ENCODE data around the gene NAPEPLD.

Gene NAPEPLD

DNA sequence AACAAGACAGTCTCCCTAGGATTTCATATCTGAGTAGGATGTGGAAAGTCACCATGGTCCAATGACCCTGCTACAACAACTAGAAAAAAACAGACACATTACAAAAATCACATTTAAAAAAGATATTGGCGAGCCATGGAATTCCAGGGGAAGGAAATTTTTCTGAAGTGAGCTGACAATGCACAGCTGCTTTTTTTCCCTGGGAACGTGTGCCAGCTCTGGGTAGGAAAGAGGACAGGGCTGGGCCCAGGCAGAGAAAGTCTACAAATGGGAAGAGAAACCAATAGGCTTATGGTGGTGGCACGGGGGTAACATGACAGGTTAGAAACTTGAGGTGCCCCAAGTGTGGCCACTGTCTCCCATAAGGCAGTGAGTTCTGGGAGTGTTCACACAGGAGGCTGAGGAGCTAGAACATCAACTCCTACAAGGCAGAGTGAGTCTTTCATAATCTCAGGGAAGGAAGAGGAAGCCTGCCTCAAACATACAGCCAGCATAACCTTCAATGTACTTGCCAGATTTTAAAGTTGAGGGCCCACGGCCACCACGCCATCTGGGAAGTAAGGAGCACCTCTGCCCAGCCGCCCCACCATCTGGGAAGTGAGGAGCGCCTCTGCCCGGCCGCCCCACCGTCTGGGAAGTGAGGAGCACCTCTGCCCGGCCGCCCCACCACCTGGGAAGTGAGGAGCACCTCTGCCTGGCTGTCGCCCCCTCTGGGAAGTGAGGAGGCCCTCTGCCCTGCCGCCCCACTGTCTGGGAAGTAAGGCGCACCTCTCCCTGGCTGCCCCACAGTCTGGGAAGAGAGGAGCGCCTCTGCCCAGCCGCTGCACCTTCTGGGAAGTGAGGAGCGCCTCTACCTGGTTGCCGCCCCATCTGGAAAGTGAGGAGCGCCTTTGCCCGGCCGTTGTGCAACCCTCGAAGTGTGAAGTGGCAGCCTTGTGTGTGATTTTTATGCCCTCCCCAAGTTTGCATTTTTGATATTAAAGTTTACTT, 80.2 kb downstream of the NAPEPLD start:
- TF ChIP-seq, protein P1, sequence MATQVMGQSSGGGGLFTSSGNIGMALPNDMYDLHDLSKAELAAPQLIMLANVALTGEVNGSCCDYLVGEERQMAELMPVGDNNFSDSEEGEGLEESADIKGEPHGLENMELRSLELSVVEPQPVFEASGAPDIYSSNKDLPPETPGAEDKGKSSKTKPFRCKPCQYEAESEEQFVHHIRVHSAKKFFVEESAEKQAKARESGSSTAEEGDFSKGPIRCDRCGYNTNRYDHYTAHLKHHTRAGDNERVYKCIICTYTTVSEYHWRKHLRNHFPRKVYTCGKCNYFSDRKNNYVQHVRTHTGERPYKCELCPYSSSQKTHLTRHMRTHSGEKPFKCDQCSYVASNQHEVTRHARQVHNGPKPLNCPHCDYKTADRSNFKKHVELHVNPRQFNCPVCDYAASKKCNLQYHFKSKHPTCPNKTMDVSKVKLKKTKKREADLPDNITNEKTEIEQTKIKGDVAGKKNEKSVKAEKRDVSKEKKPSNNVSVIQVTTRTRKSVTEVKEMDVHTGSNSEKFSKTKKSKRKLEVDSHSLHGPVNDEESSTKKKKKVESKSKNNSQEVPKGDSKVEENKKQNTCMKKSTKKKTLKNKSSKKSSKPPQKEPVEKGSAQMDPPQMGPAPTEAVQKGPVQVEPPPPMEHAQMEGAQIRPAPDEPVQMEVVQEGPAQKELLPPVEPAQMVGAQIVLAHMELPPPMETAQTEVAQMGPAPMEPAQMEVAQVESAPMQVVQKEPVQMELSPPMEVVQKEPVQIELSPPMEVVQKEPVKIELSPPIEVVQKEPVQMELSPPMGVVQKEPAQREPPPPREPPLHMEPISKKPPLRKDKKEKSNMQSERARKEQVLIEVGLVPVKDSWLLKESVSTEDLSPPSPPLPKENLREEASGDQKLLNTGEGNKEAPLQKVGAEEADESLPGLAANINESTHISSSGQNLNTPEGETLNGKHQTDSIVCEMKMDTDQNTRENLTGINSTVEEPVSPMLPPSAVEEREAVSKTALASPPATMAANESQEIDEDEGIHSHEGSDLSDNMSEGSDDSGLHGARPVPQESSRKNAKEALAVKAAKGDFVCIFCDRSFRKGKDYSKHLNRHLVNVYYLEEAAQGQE (IDR thresholded peaks at IDR 0.05; ENCODE audit: insufficient read depth in 1 of 2, low read depth in 2 of 2, low read length in 2 of 2): no peak
- no peak for TF ChIP-seq FOXP2 (optimal IDR thresholded peaks at IDR 0.05; ENCODE audit: borderline replicate concordance, extremely low read depth, extremely low read length, insufficient read depth)
- no peak for TF ChIP-seq TAF1 (IDR thresholded peaks at IDR 0.05; ENCODE audit: borderline replicate concordance, insufficient read depth, low read length)
- no peak for TF ChIP-seq SIN3A (IDR thresholded peaks at IDR 0.05; ENCODE audit: borderline replicate concordance, insufficient read depth, low read length)
- TF ChIP-seq POLR2AphosphoS5 (IDR thresholded peaks at IDR 0.05; ENCODE audit: low read depth, low read length): no peak

DNA sequence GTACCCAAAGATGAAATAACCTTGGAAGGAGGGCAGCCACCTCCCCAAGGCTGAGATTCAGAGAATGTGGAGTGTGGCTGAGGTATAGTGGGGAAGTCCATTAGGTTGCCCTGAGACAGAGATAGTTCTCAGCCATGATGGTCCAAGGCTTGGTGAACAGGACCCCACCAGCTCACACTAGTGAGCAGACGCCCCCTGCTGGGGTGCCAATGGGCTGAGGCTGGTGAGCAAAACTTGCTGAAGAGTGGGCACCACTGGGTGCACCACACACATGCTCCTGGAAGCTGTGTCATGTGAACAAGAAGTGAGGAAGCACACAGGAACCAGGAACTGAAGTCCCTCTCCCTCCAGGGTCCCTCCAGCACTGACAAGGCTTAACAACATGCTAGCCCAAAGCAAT, 83.2 kb downstream of the NAPEPLD start:
- TF ChIP-seq POLR2AphosphoS5 (IDR thresholded peaks at IDR 0.05; ENCODE audit: low read depth, low read length) (no peak), SIN3A (IDR thresholded peaks at IDR 0.05; ENCODE audit: borderline replicate concordance, insufficient read depth, low read length) (no peak), TAF1 (IDR thresholded peaks at IDR 0.05; ENCODE audit: borderline replicate concordance, insufficient read depth, low read length) (no peak), FOXP2 (optimal IDR thresholded peaks at IDR 0.05; ENCODE audit: borderline replicate concordance, extremely low read depth, extremely low read length, insufficient read depth) (no peak)
- TF ChIP-seq, protein P1 (IDR thresholded peaks at IDR 0.05; ENCODE audit: insufficient read depth in 1 of 2, low read depth in 2 of 2, low read length in 2 of 2): no peak

DNA sequence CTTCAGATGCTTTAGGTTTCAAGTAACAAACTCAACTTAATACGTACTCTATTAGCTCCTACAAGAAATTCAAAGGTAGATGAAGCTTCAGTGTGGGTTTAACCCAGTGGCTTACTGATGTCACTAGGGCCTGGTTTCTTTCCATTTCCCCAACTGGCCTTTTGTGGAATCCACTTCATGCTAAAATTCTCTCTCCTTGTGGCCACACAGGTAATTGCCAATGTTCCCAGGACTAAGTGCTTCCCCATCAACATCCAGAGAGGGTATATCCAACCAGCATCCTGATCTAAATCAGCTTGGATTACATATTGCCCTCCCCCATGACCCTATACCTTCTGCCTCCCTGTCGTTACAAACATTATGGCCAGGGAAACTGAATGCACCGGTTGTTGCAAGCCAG, 85.0 kb downstream of the NAPEPLD start:
- TF ChIP-seq TAF1 (IDR thresholded peaks at IDR 0.05; ENCODE audit: borderline replicate concordance, insufficient read depth, low read length): no peak
- no peak for TF ChIP-seq POLR2AphosphoS5 (IDR thresholded peaks at IDR 0.05; ENCODE audit: low read depth, low read length)
- no peak for TF ChIP-seq FOXP2 (optimal IDR thresholded peaks at IDR 0.05; ENCODE audit: borderline replicate concordance, extremely low read depth, extremely low read length, insufficient read depth)
- TF ChIP-seq, protein P1 (IDR thresholded peaks at IDR 0.05; ENCODE audit: insufficient read depth in 1 of 2, low read depth in 2 of 2, low read length in 2 of 2): no peak
- no peak for TF ChIP-seq SIN3A (IDR thresholded peaks at IDR 0.05; ENCODE audit: borderline replicate concordance, insufficient read depth, low read length)

DNA sequence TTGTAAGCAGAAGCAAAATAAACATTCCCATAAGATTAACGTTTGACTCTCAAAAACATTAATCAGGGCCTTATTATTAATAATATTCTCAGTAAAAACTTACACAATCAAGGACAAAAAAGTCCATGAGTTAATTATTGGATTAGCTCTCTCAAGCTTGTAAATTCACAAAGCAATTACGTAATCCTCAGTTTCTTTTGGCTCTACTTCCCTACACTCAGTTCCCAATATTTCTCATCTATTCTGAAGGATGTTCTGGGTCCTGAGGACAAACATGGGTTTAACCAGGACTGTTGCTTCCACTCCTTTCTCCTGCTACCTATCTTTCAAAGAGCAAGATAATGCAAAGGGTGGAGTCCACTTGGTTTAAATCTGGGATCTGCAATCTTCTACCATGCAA, 89.4 kb downstream of the NAPEPLD start:
- TF ChIP-seq POLR2AphosphoS5 (IDR thresholded peaks at IDR 0.05; ENCODE audit: low read depth, low read length): no peak
- TF ChIP-seq, protein P1 (IDR thresholded peaks at IDR 0.05; ENCODE audit: insufficient read depth in 1 of 2, low read depth in 2 of 2, low read length in 2 of 2): no peak
- no peak for TF ChIP-seq FOXP2 (optimal IDR thresholded peaks at IDR 0.05; ENCODE audit: borderline replicate concordance, extremely low read depth, extremely low read length, insufficient read depth)
- TF ChIP-seq SIN3A (IDR thresholded peaks at IDR 0.05; ENCODE audit: borderline replicate concordance, insufficient read depth, low read length): no peak
- no peak for TF ChIP-seq TAF1 (IDR thresholded peaks at IDR 0.05; ENCODE audit: borderline replicate concordance, insufficient read depth, low read length)

Data from PFSK-1 (cell line).